ENCODE data around the gene ATRN. TPM values are rescaled to one million over a fixed set of nuclear protein-coding genes. Genes with fewer than 3 reads are reported as not detected.

The ATRN gene
- polyA plus RNA-seq, 1 donor from 2014 or later = 27.5 TPM

- no peaks in the 10 kb centered on the region for H3K9me2 ChIP-seq (ENCODE audit: insufficient read depth, low read length)
- H4K20me1 ChIP-seq (ENCODE audit: insufficient read depth) = no peaks in the 10 kb centered on the region
- H3K4me2 ChIP-seq (ENCODE audit: low read length) = no peak overlapping the region
- no peaks in the 10 kb centered on the region for H3K9me3 ChIP-seq (ENCODE audit: low read length)
- no peak overlapping the region for H3K27ac ChIP-seq (ENCODE audit: low read length)
- no peak overlapping the region for H3K4me3 ChIP-seq (ENCODE audit: low read length)
- H2AFZ ChIP-seq (ENCODE audit: low read depth, low read length) = no peak overlapping the region
- H3K9ac ChIP-seq (ENCODE audit: low read length) = no peak overlapping the region
- no peaks in the 10 kb centered on the region for H3K36me3 ChIP-seq (ENCODE audit: insufficient read depth, low read length)
- TF ChIP-seq TAF1 (IDR thresholded peaks at IDR 0.05; ENCODE audit: low read depth) (no peak), REST (IDR thresholded peaks at IDR 0.05; ENCODE audit: borderline replicate concordance) (no peak), SMC3 (conservative IDR thresholded peaks at IDR 0.05; ENCODE audit: poor library complexity) (no peak), EP300 (conservative IDR thresholded peaks at IDR 0.05; ENCODE audit: poor library complexity, severe bottlenecking) (no peak), MXI1 (conservative IDR thresholded peaks at IDR 0.05; ENCODE audit: poor library complexity, severe bottlenecking) (no peak), POLR2AphosphoS5 (IDR thresholded peaks at IDR 0.05) (no peak), RAD21 (conservative IDR thresholded peaks at IDR 0.05) (no peak), EZH2 (IDR thresholded peaks at IDR 0.05; ENCODE audit: borderline replicate concordance, insufficient read depth, low read length, poor library complexity, severe bottlenecking) (no peak)
- TF ChIP-seq, protein P1, sequence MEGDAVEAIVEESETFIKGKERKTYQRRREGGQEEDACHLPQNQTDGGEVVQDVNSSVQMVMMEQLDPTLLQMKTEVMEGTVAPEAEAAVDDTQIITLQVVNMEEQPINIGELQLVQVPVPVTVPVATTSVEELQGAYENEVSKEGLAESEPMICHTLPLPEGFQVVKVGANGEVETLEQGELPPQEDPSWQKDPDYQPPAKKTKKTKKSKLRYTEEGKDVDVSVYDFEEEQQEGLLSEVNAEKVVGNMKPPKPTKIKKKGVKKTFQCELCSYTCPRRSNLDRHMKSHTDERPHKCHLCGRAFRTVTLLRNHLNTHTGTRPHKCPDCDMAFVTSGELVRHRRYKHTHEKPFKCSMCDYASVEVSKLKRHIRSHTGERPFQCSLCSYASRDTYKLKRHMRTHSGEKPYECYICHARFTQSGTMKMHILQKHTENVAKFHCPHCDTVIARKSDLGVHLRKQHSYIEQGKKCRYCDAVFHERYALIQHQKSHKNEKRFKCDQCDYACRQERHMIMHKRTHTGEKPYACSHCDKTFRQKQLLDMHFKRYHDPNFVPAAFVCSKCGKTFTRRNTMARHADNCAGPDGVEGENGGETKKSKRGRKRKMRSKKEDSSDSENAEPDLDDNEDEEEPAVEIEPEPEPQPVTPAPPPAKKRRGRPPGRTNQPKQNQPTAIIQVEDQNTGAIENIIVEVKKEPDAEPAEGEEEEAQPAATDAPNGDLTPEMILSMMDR (IDR thresholded peaks at IDR 0.05; ENCODE audit: poor library complexity, severe bottlenecking) = no peak
- no peaks in the 10 kb centered on the region for H3K79me2 ChIP-seq (replicated peaks; ENCODE audit: insufficient read depth, low read length)
- no peaks in the 10 kb centered on the region for H3K27me3 ChIP-seq (ENCODE audit: insufficient read depth, low read depth, low read length)
- H3F3A ChIP-seq (ENCODE audit: insufficient read depth, low read length, poor library complexity, severe bottlenecking) = no peaks in the 10 kb centered on the region
Observed at GRCh38 chr20:3696745-3697587, 226.1 kb downstream of the ATRN start.

DNA sequence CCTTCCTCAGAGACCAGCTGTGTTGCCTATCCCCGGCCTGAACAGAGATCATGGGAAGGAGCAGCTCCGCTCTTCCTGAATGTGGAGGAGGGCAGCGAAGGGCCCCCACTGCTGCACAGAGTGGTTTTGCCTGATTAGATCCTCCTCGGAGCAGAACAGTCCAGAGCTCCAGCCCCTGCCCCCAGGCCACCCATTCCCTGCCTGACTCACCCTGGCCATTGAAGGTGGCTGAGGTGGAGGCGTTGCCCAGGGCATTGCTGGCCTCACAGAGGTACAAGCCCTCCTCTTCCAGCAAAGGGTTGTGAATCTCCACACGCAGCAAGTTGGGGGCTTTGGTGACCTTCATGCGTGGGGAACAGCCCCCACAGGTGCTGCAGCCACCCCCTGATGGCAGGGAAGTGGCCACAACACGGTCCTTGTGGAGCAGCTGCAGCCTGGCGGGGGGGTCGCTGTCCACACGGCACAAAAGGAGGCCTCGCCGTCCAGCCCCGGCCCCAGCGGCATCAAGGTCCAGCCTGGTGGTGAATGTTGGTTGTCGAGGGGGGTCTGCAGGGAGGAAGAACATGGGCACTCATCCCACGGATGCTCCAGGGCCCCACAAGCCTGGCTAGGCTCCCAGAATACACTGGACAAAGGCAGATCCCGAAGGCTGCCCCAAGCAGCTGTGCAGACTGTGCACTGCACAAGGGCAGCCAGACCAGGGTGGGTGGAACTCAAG lies 226.9 kb downstream of the ATRN start:
- H3F3A ChIP-seq (ENCODE audit: insufficient read depth, low read length, poor library complexity, severe bottlenecking) = no peaks in the 10 kb centered on the region
- TF ChIP-seq POLR2AphosphoS5 (IDR thresholded peaks at IDR 0.05) = no peak
- no peak for TF ChIP-seq EP300 (conservative IDR thresholded peaks at IDR 0.05; ENCODE audit: poor library complexity, severe bottlenecking)
- no peak for TF ChIP-seq SMC3 (conservative IDR thresholded peaks at IDR 0.05; ENCODE audit: poor library complexity)
- no peak for TF ChIP-seq EZH2 (IDR thresholded peaks at IDR 0.05; ENCODE audit: borderline replicate concordance, insufficient read depth, low read length, poor library complexity, severe bottlenecking)
- no peak for TF ChIP-seq REST (IDR thresholded peaks at IDR 0.05; ENCODE audit: borderline replicate concordance)

More for the DNA sequence above, 226.9 kb downstream of the ATRN start:
- Histone ChIP-seq H3K9me2 (ENCODE audit: insufficient read depth, low read length) (no peaks in the 10 kb centered on the region), H3K36me3 (ENCODE audit: insufficient read depth, low read length) (no peaks in the 10 kb centered on the region), H3K79me2 (replicated peaks; ENCODE audit: insufficient read depth, low read length) (no peaks in the 10 kb centered on the region), H3K9ac (ENCODE audit: low read length) (no peak overlapping the region), H3K27me3 (ENCODE audit: insufficient read depth, low read depth, low read length) (no peaks in the 10 kb centered on the region), H2AFZ (ENCODE audit: low read depth, low read length) (no peak overlapping the region), H3K27ac (ENCODE audit: low read length) (no peak overlapping the region), H3K4me3 (ENCODE audit: low read length) (no peak overlapping the region), H4K20me1 (ENCODE audit: insufficient read depth) (no peaks in the 10 kb centered on the region), H3K9me3 (ENCODE audit: low read length) (no peaks in the 10 kb centered on the region), H3K4me2 (ENCODE audit: low read length) (no peak overlapping the region)
